Measurements from ENCODE around the gene RUBCNL. TPM values are rescaled to one million over a fixed set of nuclear protein-coding genes. Genes with fewer than 3 reads are reported as not detected.

RUBCNL gene
- total RNA-seq, 4 donors from 2014 or later, result 2.0 to 18.3 (median 5.0) TPM

GRCh38 chr13:46313432-46314257 is 73.4 kb downstream of the RUBCNL start:
- 94 to 96% methylated on average over 6 of the region's 6 CpGs for WGBS, 2 donors
- no peak for DNase-seq (ENCODE audit: low spot score in 2 of 2)

GRCh38 chr13:46313024-46313423 is 74.0 kb downstream of the RUBCNL start:
- Histone ChIP-seq H3K36me3 (no peaks in the 10 kb centered on the region), H3K9me3 (peaks cover 0 to 5% (median 0%) of the 10 kb centered on the region in 4 donors), H3K4me3 (no peak overlapping the region), H3K27me3 (no peaks in the 10 kb centered on the region), H3K4me1 (no peaks in the 10 kb centered on the region), H3K27ac (no peak overlapping the region)
- no peak for DNase-seq (ENCODE audit: low spot score in 2 of 2)
- WGBS, 2 donors, result 68 to 73% methylated on average over 1 of the region's 1 CpG
- TF ChIP-seq POLR2A (IDR thresholded peaks at IDR 0.05) (no peak), EP300 (IDR thresholded peaks at IDR 0.05) (no peak), CTCF (IDR thresholded peaks at IDR 0.05) (no peak)

More at GRCh38 chr13:46313432-46314257, 73.4 kb downstream of the RUBCNL start:
- Histone ChIP-seq H3K4me3 (no peak overlapping the region), H3K4me1 (no peaks in the 10 kb centered on the region), H3K27me3 (no peaks in the 10 kb centered on the region), H3K9me3 (peaks cover 0 to 5% (median 0%) of the 10 kb centered on the region in 4 donors), H3K27ac (no peak overlapping the region), H3K36me3 (no peaks in the 10 kb centered on the region)
- TF ChIP-seq CTCF (IDR thresholded peaks at IDR 0.05), result no peak
- TF ChIP-seq POLR2A (IDR thresholded peaks at IDR 0.05), result no peak
- no peak for TF ChIP-seq EP300 (IDR thresholded peaks at IDR 0.05)

- Histone ChIP-seq H3K27me3 (no peaks in the 10 kb centered on the region), H3K36me3 (no peaks in the 10 kb centered on the region), H3K9me3 (peaks cover 0 to 5% (median 0%) of the 10 kb centered on the region in 4 donors), H3K4me3 (no peak overlapping the region), H3K4me1 (no peaks in the 10 kb centered on the region), H3K27ac (no peak overlapping the region)
- 92 to 93% methylated on average over 2 of the region's 2 CpGs for WGBS, 2 donors
- no peak for DNase-seq (ENCODE audit: low spot score in 2 of 2)
- TF ChIP-seq CTCF (IDR thresholded peaks at IDR 0.05) (no peak), EP300 (IDR thresholded peaks at IDR 0.05) (no peak), POLR2A (IDR thresholded peaks at IDR 0.05) (no peak)
Measured at GRCh38 chr13:46311217-46311616, 75.8 kb downstream of the RUBCNL start.

GRCh38 chr13:46310066-46310465 is 77.0 kb downstream of the RUBCNL start:
- H3K9me3 ChIP-seq, result peaks cover 0 to 5% (median 0%) of the 10 kb centered on the region in 4 donors
- TF ChIP-seq EP300 (IDR thresholded peaks at IDR 0.05) (no peak), POLR2A (IDR thresholded peaks at IDR 0.05) (no peak), CTCF (IDR thresholded peaks at IDR 0.05) (no peak)
- H3K4me1 ChIP-seq, result no peaks in the 10 kb centered on the region
- H3K27me3 ChIP-seq, result no peaks in the 10 kb centered on the region
- H3K27ac ChIP-seq, result no peak overlapping the region
- H3K36me3 ChIP-seq, result no peaks in the 10 kb centered on the region
- DNase-seq (ENCODE audit: low spot score in 2 of 2), result no peak
- WGBS, 2 donors, result 86 to 88% methylated on average over 1 of the region's 1 CpG
- no peak overlapping the region for H3K4me3 ChIP-seq

- H3K36me3 ChIP-seq, result no peaks in the 10 kb centered on the region
Measured at GRCh38 chr13:46307554-46307953, 79.5 kb downstream of the RUBCNL start.

More at GRCh38 chr13:46307554-46307953, 79.5 kb downstream of the RUBCNL start:
- Histone ChIP-seq H3K27ac (no peak overlapping the region), H3K9me3 (peaks cover 0 to 10% (median 0%) of the 10 kb centered on the region in 4 donors), H3K4me3 (no peak overlapping the region), H3K27me3 (no peaks in the 10 kb centered on the region), H3K4me1 (no peaks in the 10 kb centered on the region)
- TF ChIP-seq EP300 (IDR thresholded peaks at IDR 0.05) (no peak), CTCF (IDR thresholded peaks at IDR 0.05) (no peak), POLR2A (IDR thresholded peaks at IDR 0.05) (no peak)
- DNase-seq (ENCODE audit: low spot score in 2 of 2), result no peak
- 87 to 96% methylated on average over 1 of the region's 1 CpG for WGBS, 2 donors

Measured in tibial nerve (tissue), 4 donors.